ENCODE data around the gene PPP1CA.
A peak's percentile ranks its signal among the peaks of the same experiment; 100 is the strongest.

The PPP1CA gene

GRCh38 chr11:67400942-67401494 is 640 bp downstream of the PPP1CA start:
- no peak for DNase-seq

GRCh38 chr11:67400251-67400941 is 1.3 kb downstream of the PPP1CA start:
- DNase-seq: no peak

DNA sequence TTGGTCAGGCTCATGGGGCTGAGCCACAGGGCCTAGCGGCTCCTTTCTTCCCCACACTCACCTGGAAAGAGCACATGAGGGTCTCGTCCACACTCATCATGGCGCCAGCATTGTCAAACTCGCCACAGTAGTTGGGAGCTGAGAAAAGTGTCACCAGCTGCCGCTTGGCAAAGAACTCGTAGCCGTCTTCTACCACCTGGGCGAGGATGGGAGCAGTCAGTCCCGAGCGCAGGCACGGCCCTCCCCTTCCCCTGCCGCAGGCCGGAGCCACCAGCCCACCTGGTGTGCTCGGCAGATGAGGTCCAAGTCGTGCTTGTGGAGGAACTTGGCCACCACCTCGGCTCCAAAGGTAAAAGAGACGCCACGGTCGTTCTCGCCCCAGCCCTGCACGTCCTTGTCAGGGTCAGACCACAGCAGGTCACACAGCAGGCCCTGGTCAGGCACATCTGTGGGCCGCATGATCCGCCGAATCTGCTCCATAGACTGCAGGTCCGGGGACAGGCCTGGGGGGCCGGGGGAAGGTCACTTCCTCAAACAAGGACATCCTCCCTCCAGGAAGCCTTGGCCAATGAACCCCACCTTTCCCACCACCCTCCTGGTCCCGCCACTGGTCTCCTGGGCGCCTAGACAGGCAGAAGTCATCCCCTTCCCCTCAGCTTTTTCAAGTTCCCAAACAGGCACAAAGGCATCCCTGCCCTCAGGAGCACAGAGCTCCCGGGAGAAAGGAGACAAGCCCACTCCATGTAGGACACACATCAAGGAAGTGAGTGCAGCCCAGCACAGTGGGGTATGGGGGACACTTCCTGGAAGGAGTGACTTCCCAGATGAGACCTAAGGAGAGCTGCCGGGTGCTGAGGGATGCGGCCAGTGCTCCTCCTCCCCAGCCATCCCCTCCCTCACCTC is 2.7 kb downstream of the PPP1CA start:
- no peak for DNase-seq

DNA sequence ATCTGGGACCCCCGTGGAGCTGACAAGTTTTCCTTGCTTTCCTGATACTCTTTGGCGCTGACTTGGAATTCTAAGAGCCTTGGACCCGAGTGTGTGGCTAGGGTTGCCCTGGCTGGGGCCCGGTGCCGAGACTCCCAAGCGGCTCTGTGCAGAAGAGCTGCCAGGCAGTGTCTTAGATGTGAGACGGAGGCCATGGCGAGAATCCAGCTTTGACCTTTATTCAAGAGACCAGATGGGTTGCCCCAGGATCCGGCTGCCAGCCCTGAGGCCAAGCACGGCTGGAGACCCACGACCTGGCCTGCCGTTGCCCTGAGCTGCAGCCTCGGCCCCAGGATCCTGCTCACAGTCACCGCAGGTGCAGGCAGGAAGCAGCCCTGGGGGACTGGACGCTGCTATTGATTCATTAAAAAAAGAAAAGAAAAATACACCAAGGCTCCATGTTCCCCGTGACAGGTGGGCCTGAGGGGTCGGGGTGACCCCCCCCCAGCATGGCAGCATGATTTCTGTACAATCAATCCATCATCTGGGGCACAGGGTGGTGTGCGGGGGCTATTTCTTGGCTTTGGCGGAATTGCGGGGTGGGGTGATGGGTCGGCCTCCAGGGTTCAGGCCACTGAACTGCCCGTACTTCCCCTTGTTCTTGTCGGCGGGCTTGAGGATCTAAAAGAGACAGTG is 3.5 kb downstream of the PPP1CA start:
- DNase-seq: no peak

DNA sequence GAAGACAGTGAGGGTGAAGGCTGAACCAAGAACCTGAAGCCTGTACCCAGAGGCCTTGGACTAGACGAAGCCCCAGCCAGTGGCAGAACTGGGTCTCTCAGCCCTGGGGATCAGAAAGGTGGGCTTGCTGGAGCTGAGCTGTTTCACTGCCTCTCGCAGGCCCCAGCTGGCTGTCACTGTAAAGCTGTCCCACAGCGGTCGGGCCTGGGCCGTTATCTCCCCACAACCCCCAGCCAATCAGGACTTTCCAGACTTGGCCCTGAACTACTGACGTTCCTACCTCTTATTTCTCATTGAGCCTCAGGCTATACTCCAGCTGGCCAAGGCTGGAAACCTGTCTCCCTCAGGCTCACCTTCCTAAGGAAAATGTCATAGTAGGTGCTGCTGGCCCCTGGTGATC is 4.1 kb downstream of the PPP1CA start:
- no peak for DNase-seq

DNA sequence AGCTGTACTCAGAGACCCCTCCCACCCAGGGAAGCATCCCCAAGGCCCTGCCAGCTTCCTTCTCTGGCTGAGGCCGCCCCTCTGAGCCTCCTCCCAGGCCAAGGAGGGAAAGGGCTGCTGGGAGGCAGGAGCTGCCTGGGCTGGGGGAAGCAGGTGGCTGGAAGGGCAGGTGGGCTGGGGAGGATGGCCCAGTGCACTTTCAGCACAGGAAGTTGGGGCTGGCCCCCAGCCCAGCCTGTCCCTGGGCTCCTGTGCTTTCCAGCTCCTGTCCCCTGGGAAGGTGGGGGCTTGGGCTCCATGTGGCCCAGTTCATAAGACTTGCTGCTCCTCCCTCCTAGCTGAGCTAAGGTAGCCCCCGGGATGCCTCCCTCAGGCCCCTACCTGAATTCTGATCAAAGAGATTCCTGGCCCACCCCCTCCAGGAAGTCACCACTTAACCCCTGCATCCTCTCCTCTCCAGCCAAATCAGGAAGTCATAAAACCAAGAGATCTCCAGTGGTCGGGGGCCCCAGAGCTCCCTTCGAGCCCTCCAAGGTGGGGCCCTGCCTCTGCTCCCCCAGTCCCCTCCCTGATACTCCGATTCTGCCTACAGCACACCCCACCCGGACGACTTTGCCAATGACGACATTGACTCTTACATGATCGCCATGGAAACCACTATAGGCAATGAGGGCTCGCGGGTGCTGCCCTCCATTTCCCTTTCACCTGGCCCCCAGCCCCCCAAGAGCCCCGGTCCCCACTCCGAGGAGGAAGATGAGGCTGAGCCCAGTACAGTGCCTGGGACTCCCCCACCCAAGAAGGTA is 4.9 kb downstream of the PPP1CA start:
- DNase-seq: peak; percentile 32

DNA sequence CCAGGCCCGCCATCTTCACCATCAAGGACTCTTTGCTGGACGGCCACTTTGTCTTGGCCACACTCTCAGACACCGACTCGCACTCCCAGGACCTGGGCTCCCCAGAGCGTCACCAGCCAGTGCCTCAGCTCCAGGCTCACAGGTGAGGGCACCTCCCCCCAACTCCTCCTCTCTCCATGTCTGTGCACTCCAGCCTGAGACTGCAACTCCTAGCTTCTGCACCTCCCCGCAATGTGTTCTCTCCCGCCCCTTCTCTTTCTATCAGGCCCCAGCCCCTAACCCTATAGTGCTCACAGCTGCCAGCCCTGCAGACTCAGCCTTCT is 5.4 kb downstream of the PPP1CA start:
- DNase-seq: no peak

DNA sequence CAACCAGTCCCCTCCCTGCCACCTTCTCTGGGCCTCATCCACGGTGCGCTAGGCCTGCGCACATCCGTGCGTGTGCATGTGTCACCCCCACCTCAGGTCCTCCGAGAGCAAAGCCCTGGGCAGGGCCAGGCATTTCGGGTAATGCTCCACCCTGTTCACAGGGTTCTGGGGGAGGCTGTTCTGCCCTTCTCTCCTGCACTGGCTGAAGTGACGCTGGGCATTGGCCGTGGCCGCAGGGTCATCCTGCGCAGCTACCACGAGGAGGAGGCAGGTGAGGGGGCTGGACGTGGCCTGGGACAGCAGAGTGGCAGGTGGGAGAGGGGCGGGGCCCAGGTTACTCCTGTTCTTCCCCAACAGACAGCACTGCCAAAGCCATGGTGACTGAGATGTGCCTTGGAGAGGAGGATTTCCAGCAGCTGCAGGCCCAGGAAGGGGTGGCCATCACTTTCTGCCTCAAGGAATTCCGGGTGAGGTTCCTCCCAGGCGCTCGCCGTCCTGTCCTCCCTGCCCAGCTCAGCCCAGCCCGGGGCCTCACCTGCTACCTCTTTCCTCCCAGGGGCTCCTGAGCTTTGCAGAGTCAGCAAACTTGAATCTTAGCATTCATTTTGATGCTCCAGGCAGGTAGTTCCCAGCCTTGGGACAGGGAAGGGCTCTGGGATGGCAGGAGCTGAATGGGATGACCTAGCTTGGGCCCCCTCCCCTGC is 6.0 kb downstream of the PPP1CA start:
- no peak for DNase-seq

DNA sequence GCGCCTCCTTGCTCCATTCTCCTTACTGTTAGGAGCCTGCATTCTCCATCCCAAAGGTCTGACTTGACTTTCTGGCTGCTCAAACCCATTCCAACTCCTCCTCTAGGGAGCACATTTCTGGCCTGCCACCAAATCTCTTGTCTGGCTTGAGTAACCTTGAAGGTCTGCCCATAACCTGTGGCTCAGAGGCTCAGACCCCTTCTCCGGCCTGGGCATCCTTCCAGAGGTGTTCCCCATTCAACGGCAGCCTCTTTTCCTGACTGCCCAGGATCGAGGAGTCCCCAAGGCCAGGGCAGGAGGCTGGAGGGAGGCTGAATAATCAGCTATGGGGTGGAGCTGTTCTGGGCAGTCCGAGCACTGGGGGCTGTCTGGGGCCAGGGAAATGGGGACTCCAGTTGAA is 7.7 kb downstream of the PPP1CA start:
- no peak for DNase-seq

GRCh38 chr11:67393437-67393836 is 8.2 kb downstream of the PPP1CA start:
- no peak for DNase-seq

GRCh38 chr11:67392183-67392715 is 9.4 kb downstream of the PPP1CA start:
- DNase-seq: no peak

DNA sequence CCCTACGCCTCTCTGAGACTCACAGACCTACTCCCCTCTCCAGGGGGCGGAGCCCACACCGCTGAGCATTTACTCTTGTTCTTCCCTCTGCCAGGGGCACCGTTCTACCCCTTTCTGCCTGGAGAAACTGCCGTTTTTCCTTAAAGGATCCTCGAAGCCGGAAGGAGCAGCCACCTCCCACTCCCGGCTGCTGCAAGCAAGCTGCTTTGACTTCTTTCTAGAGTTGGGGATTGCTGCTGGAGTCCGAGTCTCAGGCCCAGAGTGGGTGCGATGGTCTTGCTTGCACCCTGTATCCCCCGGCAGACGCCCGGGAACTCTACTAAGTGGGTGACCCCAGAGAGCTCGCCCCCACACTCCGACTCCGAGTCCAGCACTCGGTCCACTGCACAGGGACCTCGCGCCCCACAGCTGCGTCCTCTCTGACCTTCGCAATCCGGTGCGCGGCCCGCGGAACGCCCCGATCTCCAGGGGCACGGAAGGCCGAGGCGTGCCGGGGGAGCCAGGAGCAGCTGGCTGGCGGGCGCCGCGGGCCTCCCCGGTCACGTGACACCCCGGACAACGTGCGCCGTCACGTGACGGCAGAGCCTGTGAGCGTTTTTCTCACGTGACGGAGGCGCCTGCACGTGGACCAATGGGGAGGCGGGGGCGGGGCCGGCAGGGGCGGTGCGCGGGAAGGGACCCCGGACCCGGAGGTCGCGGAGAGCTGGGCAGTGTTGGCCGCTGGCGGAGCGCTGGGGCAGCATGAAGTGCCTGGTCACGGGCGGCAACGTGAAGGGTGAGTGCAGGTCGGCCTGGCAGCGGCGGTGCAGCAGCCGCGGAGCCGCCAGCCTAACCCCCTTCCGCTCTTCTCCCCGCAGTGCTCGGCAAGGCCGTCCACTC is 10.1 kb downstream of the PPP1CA start, which contains the start of gene RAD9A:
RAD9A (plus strand) TSS at position 683 of the 879 bp plus-strand sequence; CDS start at position 742, 59 bp downstream.
- DNase-seq: peak; percentile 91

GRCh38 chr11:67390947-67391303 is 10.7 kb downstream of the PPP1CA start:
- no peak for DNase-seq

- DNase-seq: peak; percentile 60
These were observed 12.2 kb downstream of the PPP1CA start for GRCh38 chr11:67389477-67389876.

DNA sequence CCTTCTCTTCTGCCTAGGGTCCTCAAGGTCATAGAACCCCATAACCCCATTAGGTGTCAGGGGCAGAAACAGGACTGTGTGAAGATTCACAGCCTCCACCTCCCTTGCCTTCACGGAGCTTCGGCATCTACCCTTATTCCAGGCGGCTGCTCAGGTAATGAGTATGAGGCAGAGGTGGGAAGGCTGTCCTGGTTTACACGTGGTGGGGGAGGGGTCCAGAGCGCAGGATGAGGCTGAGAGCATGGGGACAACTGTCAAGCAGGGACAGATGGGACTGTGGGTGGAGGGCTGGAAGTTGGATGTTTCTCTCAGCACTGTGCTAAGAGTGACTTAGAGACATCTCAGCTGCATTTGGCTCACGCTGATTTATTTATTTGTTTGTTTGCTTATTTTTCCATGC is 14.1 kb downstream of the PPP1CA start:
- no peak for DNase-seq

DNA sequence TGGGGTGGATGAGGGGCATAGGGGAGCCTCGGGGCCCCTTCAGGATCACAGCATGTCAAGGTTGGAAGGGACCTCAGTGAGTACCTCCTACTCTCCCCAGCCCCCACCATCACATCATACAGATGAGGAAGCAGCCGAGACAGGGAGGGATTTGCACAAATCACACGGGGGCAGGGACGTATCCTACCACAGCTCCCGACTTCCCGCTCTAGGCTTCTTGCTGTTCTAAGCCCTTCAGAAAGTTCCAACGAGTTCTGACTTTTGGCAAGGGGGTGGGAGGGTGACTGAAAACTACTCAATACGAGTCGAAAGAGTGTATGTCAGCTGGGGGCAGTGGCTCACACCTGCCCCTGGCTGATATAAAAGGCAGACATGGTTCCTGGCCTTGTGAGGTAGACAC is 14.6 kb downstream of the PPP1CA start:
- DNase-seq: no peak

DNA sequence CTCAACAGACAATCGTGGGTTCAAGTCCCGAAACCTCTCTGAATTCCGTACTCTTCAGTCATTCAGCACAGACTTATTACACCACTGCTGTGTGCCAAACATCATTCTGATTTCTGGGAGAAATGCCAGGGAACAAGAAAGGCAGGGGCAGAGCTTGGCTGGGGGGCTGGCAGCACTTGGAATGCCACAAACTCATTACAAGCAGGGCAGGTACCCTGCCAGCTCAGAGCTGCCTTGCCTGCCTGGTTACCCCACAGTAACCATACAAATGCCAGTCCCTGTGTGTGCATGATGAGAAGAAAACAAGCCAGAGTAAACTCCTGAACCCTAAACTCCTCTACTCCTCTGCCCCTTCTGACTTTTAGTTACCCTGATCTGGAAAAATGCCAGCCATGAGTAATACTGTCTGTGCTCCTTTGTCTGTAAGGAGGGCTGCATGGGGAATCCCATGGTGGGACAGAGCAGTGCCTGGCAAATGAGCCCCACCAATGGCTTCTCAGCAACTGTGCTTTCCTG is 16.7 kb downstream of the PPP1CA start:
- DNase-seq: no peak

DNA sequence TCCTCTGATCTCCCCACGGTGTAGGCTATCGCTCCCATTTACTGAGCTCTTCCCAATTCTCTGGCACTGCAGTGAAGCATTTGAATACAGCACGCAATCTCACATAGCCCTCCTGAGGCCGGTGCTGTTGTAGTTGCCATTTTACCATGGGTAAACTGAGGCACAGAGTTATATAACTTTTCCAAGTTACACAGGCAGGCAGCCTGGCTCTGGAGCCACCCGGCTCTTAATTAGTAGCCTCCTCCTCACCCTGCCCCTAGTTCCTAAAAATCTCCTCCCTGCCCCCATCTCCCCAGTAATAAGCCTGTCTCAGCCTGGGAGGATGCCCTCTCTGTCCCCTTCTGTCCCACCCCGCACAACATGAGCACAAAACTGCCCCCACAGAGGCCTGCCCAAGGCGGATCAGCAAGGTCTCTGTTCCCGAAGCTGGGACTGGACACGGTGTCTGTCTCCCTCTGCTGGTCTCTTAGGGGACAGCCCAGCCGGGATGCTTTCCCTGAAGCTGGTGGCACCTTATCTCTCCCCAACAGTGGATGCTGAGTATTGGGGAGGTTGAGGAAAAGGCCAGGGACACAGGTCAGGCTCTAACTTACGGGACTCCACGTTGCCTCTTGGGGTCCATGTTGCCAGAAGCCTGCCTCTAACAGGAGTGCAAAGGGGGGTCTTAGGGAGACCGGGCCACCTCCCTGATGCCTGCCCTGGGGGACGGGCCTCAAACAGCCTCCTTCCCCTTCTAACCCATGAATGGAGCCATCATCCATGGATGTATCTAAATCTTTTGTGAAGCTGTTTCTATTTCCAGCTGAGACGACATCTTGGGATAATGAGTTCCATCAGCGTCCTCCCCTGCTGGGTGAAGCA is 19.2 kb downstream of the PPP1CA start:
- peak; percentile 81 for DNase-seq

DNA sequence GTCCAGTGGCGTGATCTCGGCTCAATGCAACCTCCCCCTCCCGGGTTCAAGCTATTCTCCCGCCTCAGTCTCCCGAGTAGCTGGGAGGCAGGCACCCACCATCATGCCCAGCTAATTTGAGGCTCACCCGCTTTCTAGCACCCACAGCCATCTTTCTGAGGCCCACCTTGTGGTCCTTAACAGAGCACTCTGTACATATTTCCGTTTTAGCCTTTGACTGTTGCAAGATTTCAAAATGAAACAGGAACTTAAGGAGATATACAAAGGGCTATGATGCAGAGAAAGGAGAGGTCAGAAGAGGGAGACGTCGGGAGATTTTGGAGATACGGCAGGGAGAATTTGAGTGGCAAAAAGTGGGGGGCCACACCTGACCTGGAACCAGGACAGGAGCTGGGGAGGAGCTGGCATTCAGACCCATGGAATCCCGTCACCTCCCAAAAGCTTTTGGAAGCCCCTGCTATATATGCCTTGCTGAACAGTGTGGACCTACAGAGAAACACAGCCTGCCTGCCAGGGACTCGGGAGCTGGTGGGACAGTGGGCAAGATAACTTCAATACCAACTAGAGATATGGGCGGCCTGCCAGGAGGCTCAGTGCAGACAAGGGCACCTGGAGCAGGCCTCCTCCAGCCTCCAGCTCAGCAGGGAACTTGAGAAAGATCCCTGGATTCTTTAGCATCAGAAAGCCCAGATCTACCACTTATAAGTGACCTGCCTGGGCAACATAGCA is 20.2 kb downstream of the PPP1CA start:
- no peak for DNase-seq
